Activated CD4-positive, alpha-beta T cell treated with anti-CD3 and anti-CD28 coated beads, Interleukin-2, amount 50 U/mL, for 24 hours (primary cell): ENCODE data around the gene SETD7.

Source experiments
- DNase-seq, 2 donors: peaks; one replicate each; pipeline ENCODE4 v3.0.0-alpha.2; 2020; ENCODE audit warnings: low read depth in 1 of 2, low spot score in 1 of 2

The SETD7 gene

DNA sequence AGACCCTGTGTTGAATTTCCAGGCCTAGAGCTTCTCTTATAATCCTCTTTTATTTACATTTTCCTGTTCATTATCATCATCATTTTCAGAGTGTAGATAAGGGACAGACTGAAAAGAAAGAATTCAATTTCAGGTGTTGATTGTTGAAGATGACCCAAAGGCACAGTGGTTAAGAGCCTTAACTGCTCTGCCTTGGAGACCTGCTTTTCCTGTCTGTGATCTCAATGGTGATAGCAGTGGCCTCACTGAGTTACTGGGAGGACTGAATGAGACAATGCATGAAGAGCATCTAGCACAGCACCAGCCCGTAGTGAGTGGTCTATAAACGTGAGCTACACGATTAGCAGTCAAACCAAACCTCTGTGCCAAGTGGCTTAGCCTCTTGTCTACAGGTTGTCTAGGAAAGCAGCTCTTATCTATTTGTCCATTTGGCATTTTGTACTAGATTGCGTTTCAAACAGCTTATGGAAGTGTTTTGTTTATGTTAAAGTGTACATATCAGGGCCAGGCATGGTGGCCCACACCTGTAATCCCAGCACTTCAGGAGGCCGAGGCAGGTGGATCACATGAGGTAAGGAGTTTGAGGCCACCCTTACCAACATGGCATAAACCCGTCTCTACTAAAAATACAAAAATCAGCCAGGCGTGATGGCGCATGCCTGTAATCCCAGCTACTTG, 41.5 kb downstream of the SETD7 start:
- DNase-seq = no peak

DNA sequence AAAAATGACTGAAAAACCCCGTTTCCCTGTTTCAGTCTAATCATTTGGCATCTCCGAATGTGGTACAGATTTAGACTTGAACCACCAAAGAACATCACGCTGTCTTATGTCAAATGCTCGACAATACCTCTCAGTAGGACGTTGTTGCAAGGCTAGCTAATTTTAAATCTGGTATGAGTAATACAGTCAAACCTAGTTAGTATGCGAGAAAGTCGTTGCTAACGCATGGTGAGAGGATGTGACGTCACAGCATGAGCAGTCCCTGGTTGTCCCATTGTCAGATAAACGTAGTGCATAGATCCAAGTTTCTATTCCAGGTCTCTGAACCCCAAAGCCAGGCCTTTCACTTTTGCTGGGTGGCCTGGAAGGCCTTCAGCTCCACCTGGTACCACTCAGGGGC, 44.7 kb downstream of the SETD7 start:
- no peak for DNase-seq

DNA sequence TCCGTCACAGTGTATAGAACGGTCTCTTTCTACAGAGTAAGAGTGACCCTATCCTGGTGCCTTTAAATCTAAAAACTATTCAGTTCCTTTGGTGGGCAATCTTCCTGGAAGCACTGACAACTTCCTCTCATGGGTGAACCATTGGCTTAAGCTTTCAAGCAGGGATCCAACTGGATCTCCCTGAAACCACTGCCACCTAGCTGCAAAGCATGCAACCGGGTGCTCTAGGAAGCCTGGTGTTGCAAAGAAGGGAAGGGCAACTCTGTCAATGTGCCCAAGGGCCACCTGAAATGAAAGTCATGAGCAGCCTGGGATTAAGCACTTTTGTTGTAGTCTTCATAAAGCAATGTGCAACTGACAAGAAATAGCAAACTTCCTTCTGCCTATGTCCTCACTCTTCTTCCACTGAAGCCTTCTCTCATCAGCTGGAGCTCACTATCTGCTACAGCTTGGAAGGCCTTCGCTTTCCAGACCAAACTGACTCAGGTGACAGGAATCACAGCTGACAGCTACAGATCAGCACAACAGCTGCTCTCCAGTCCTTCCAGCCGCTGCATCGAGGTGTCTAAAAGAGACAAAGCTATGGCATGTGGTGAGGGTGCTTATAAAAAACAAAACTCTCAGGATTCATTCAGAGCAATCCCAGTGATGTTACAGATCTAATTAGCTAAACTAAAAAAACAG, 46.1 kb downstream of the SETD7 start:
- DNase-seq = no peak

DNA sequence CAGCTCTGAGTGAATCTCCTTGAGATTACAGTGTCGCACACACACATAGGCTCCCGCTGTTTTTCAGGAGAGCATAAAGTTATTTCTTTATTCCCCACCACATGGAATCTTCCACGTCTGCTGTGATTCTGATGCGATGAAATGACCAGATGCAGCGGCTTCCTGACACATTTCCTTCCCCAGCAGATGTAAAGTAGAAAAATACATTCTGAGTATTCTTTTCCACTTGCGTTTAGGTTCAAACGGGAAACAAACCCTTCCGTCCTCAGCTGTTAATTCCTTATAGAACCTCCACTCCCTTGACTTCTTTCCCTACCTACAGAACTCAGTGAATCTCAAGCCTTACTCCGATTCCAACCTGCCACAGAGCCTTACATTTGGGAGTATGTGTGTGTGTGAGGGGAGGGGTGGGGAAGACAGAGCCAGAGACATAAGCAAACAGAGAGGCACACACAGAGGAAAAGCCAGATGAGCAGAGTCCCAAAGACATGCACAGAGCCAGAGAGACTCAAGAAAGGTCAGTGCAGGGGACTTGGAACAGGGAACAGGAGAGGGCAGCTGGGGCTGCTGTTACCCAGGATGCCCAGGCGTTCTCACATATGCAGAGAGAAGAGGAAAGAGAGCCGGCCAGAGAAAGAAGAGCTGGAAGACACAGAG, 47.3 kb downstream of the SETD7 start:
- no peak for DNase-seq

DNA sequence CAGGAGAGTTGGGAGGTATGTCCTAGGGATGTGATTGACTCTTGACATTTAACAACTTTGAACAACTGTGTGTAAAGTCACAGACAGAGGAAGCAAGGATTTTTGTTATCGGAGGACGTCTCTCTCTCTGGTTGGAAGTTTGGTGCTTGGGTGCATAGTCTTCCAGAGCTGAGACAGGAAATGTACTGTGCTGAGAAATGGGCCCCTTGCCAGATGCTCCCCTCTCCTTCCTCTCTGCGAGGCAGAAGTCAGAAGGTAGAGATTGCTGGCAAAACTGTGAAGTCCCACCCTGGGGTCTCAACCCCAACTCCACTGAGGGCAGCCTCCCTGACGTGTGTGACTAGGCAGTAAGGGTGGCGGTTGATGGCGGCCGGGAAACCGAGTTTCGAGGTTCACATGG, 49.2 kb downstream of the SETD7 start:
- no peak for DNase-seq

DNA sequence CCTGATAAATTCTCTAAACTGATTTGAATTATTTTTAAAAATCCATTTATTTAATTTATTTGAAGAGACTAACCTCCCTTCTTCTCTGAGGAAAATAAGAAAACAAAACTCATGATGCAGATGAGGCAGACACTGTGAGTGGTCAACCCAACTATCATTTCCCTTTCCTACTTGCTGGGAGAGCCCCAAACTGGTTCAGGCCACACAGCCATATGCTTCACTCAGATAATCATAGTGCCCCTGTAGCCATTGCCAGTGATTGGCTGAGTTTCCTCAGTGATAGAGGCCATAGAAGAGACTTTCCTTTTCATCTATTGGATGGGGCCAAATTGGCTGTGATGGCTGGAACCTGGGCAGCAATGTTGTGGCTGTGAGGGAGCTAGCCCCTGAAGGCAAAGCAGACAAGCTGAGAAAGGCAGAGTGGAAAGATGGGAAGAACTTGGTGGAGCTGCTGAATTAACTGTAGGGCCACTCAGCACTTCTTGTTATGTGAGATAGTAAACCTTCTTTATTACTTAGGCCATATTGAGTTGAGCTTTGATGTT, 52.3 kb downstream of the SETD7 start:
- DNase-seq = no peak

DNA sequence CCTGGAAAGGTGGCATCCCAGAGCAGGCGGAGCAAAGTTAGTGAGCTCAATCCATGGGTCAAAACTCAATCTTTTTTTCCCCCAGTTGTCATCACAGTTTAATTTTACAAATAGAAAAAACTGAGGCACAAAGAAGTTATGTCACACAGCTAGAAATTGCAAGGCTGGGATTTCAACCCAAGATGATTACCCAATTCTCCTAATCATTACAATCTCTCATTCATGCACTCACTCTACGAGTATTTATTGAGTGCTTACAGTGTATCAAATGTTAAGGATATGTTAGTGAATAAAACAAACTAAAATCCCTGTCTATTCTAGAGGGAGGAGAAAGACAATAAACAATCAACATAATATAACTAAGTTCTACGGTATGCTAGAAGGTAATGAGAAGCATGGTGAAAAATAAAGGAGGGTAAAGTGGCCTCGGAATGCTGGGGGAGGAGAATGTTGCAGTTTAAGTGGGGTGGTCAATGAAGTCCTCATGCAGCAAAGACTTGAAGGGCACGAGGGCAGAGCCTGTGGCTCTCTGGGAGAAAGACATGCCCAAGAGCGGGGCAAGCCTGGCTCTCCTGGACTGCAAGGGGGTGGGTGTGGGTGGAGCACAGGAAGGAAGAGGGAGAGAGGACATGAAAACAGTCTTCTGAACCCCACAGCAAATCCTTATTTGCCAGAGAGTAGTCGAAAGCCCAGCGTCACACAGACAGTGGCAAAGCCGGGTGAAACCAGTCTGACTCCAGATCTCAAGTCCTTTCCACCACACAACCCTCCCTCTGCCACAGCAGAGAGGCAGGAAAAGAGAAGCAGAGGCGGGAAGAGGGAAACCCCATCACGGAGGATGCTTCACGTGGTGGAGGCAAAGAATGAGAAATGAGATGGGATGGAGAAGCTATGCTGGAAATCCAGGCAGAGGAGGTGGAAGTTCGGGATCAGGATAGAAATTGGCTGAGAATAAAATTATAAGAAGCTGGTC, 53.8 kb downstream of the SETD7 start:
- DNase-seq = no peak

- no peak for DNase-seq
Measured at GRCh38 chr4:139501527-139501926, 54.5 kb downstream of the SETD7 start.

DNA sequence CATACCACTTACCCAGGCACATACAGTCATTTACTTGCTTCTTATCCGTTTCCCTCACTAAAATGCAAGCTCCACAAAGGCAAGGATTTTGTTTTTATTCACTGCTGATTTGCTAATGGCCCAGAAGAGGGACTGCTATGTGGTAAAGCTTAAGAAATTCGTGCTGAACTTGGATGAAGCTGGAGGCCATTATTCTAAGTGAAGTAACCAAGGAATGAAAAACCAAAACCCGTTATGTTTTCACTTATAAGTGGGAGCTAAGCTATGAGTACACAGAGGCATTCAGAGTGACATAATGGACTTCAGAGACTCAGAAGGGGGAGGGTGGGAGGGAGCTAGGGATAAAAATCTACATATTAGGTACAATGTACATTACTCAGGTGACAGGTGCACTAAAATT, 54.9 kb downstream of the SETD7 start:
- no peak for DNase-seq

DNA sequence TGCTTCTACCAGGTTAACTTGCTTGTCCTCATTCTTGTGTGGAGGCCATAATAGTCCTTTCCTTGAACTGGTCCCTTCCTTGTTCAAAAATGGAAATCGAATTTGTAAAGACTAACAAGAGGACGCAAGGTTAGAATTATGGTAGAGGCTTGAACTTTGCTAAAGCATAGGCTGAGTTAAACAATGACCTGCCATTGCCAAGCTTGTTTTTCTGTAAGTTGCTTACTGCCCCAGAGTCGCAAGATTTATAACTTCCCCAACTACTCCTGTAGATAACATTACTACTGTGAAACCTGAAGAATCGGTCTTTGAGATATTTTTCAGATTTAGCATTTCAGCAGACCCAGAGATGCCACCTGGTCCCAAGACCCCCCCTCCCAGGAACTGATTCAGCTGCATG, 56.8 kb downstream of the SETD7 start:
- DNase-seq = no peak

DNA sequence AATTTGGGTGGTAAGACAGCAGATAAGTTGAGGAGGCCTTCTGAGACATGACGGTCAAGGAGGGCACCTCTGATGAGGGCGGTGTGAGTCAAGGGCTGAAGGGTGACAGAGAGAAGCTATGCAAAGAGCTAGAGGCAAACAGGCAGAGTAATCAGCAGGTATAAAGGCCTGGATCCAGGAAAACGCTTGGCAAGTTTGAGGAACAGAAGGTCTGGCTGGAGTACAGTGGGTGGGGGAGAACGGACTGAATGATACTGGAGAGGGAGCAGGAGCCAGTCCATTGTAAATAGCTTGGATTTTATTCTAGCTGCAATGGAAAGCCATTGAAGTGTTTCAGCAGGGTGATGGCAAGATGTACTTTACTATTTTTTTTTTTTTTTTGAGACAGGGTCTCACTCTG, 62.8 kb downstream of the SETD7 start:
- DNase-seq = no peak

DNA sequence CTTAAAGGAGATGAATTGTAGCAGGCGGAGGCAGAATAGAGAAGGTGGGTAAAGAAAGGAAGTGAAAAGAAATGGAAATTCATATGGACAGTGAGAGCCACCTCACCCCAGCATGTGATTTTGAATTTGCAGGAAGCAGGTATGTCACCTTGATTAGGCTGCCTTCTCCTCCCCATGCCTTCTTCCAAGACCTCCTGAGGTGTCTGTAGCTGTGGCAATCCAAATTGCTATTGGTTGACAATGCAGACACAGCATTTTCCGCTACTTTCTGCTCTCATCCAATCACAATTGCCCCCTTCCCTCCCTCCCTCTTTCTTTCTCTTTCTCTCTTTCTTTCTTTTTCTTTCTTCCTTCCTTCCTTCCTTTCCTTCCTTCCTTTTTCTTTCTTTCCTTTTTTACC, 63.6 kb downstream of the SETD7 start:
- DNase-seq = no peak

DNA sequence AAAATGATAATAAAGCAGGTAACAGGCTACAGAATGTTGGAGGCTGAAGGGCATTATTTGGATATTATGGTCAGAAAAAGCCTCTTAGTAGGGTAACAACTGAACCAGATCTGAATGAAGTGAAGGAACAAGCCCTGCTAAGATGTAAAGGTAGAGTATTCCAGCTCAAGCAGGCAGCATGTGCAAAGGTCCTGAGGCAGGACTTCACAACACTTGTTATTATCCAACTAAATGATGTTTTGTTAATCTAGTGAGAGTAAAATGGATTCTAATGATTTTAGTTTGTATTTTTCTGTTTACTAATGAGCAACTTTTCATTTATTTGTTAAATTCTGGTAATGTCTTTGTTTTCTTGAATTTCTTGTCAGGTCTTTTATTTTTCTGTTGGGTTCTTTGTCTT, 66.4 kb downstream of the SETD7 start:
- DNase-seq = no peak

DNA sequence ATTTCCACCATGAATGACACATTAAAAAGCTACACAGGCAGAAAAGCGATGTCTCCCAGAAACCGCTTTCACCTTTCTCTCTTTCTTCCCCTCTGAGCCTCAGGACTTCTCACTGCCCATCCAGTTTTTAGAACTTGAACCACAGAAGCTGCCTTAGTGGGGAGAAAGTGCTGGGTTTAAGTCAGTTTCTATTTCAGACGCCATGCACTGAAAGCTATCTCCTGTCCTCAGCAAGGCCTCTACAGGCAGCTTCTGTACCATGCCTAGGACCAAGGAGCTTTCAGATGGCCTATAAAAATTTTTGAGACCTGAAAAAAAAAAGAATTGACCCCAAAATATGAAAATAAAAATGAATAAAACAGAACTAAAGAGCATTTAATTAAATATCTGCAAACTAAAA, 67.6 kb downstream of the SETD7 start:
- no peak for DNase-seq

DNA sequence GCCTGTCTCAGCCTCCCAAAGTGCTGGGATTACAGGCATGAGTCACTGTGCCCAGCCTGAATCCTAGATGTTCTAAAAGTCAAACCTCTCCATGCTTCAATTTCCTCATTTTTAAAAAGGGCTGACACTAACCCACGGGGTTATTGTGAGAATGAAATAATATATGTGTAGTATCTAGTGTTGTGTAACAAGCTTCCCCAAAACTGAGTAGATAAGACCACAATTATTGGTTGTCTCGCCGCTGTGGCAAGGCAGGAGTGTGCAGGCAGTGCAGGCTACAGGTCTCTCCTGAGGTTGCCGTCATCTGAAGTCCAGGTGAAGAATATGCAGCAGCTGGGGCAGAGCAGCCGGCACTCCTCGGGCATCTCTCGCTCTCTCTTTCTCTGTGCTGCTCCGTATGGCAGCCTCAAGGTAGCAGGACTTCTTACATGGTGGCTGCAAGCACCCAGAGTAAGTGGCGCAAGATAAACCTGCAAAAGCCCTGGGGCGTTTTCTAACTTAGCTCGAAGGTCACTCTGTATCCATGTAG, 71.2 kb downstream of the SETD7 start:
- DNase-seq = no peak

DNA sequence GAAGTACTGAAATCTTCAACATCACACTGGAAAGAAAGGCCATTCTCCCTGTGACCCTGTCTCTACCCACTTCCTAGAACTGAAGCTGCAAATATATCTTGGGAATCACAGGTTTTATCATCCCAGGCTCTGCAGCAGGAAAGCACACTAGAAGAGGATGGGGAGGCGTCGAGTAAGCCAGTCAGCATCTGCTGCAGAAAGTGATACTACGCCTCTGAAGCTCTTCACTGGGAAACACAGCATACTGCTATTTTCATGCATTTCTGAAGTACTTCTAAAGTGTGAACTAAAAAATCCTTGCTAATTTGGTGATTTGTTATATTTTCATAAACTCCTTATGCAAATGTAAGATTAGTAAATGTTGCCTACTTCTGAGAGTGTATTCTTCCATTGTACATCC, 73.0 kb downstream of the SETD7 start:
- no peak for DNase-seq

DNA sequence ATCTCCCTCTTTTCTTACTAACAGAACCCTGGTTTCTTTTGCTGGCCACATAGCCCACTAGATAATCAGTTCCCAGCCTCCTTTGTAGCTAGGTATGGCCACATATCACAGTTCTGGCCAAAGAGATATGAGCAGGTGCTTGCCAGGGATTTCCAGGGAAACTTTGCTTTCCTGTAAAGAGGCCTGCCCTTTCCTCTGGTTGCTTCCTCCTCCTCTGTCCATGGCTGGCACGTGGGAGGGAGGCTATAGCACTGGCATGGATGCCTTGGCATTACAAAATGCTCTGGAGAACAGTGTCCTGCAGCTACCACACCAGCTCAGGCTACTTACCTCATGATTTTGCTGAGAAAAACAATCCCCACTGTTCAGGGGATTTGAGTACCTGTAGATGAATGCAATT, 74.6 kb downstream of the SETD7 start:
- no peak for DNase-seq

GRCh38 chr4:139476363-139476762, 79.7 kb downstream of the SETD7 start:
- DNase-seq = no peak

DNA sequence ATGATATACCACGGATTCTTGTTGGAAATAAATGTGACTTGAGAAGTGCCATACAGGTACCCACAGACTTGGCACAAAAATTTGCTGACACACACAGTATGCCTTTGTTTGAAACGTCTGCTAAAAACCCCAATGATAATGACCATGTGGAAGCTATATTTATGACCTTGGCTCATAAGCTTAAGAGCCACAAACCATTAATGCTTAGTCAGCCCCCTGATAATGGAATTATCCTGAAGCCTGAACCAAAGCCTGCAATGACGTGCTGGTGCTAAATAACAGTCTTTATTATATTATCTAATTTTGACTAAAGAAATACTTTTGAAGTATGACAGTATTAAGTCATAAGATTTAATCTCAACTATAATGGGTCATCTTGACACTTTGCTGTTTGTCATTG, 83.2 kb downstream of the SETD7 start:
- DNase-seq = no peak

DNA sequence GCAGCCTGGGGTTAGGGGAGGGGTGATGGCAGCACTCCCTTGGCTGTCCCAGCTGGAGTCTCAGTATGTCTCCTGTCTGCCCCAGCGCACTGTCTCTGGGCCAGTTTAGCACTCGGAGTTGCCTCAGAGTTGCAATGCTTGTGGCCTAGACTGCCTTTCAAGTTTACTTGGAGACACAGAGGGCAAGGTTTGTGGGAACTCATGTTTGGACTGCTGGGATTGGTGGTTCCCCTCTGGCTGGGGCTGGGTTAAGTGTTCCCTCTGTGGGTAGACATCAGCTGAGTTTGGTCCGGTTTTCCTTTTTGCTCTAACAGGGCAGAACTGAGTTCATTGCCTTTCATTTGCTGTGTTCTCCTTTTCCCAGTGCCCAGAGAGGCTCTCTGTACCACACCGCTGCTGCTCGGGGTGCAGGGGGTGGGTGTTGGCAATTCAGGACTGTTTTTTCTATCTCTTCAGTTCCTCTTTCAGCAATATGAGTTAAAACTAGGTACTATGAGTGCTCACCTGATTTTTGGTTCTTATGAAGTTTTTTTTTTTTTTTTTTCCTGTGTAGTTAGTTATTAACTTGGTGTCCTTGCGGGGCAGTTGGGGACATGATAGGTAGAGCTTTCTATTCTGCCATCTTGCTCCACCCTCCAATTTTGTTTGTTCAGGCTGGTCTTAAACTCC, 84.9 kb downstream of the SETD7 start:
- no peak for DNase-seq
